BE2C (cell line): ENCODE results near the gene BPNT1. TPM values are rescaled to one million over a fixed set of nuclear protein-coding genes. Genes with fewer than 3 reads are reported as not detected.

Source experiments
- DNase-seq: peaks from one replicate; pipeline ENCODE4 v3.0.0-alpha.2; 2020
- H3K27me3 ChIP-seq: fragments of 250-450 bp; sonication (Bioruptor Pico); 2 replicates; pipeline ENCODE4 v1.5.1; 2020; ENCODE audit warnings: mild to moderate bottlenecking
- H3K36me3 ChIP-seq: fragments of 250-450 bp; sonication (Bioruptor Pico); 2 replicates; pipeline ENCODE4 v1.5.1; 2020; ENCODE audit warnings: mild to moderate bottlenecking
- H3K4me1 ChIP-seq: fragments of 250-450 bp; sonication (Bioruptor Pico); 2 replicates; pipeline ENCODE4 v1.5.1; 2020
- H3K4me3 ChIP-seq: 2 replicates; pipeline ENCODE4 v1.5.1; 2011; ENCODE audit warnings: low read depth, low read length
- H3K9me3 ChIP-seq: fragments of 250-450 bp; sonication (Bioruptor Pico); 2 replicates; pipeline ENCODE4 v1.5.1; 2020
- polyA plus RNA-seq: library from polyadenylated mRNA; unstranded; fragments of >200 nt; gene quantifications from one replicate; pipeline ENCODE4 v1.2.1, GENCODE V29; 2012; ENCODE audit warnings: low read depth, missing spikeins; ENCODE audit not compliant: insufficient read length, insufficient read depth
- TF ChIP-seq, protein P1 (sequence below): IDR thresholded peaks from 2 replicates; pipeline ENCODE4 v1.5.1; 2012; ENCODE audit warnings: mild to moderate bottlenecking, low read depth, low read length

Gene BPNT1, protein sequence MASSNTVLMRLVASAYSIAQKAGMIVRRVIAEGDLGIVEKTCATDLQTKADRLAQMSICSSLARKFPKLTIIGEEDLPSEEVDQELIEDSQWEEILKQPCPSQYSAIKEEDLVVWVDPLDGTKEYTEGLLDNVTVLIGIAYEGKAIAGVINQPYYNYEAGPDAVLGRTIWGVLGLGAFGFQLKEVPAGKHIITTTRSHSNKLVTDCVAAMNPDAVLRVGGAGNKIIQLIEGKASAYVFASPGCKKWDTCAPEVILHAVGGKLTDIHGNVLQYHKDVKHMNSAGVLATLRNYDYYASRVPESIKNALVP
- polyA plus RNA-seq: 41.2 TPM

- Histone ChIP-seq H3K4me1 (peaks cover 5% of the 10 kb centered on the region), H3K36me3 (no peaks in the 10 kb centered on the region), H3K4me3 (peak within 1 kb of the TSS; percentile 85), H3K9me3 (no peaks in the 10 kb centered on the region; the same call in 1 of the 2 replicates), H3K27me3 (no peaks in the 10 kb centered on the region)
- DNase-seq: peak; percentile 94
- TF ChIP-seq, protein P1, sequence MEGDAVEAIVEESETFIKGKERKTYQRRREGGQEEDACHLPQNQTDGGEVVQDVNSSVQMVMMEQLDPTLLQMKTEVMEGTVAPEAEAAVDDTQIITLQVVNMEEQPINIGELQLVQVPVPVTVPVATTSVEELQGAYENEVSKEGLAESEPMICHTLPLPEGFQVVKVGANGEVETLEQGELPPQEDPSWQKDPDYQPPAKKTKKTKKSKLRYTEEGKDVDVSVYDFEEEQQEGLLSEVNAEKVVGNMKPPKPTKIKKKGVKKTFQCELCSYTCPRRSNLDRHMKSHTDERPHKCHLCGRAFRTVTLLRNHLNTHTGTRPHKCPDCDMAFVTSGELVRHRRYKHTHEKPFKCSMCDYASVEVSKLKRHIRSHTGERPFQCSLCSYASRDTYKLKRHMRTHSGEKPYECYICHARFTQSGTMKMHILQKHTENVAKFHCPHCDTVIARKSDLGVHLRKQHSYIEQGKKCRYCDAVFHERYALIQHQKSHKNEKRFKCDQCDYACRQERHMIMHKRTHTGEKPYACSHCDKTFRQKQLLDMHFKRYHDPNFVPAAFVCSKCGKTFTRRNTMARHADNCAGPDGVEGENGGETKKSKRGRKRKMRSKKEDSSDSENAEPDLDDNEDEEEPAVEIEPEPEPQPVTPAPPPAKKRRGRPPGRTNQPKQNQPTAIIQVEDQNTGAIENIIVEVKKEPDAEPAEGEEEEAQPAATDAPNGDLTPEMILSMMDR: 0 out of 2 replicates have a peak, but pooled peaks have one; percentile 21
Measured at GRCh38 chr1:220089650-220090556, at the start of gene BPNT1. TSS of gene BPNT1 (minus strand) at chr1:220089788. CDS start at chr1:220079846, 9,942 bp downstream.

- Histone ChIP-seq H3K4me1 (no peaks in the 10 kb centered on the region), H3K4me3 (no peak overlapping the region), H3K27me3 (no peaks in the 10 kb centered on the region), H3K36me3 (peaks cover 55% of the 10 kb centered on the region), H3K9me3 (no peaks in the 10 kb centered on the region)
- no peak for DNase-seq
- TF ChIP-seq, protein P1: no peak
Measured at GRCh38 chr1:220137019-220137786, 47.6 kb upstream of the BPNT1 start.

- Histone ChIP-seq H3K27me3 (no peaks in the 10 kb centered on the region), H3K9me3 (no peaks in the 10 kb centered on the region), H3K36me3 (peaks cover 49% of the 10 kb centered on the region), H3K4me3 (no peak overlapping the region), H3K4me1 (no peaks in the 10 kb centered on the region)
- TF ChIP-seq, protein P1: no peak
- DNase-seq: no peak
Measured at GRCh38 chr1:220135755-220136154, 46.2 kb upstream of the BPNT1 start.

- Histone ChIP-seq H3K9me3 (no peaks in the 10 kb centered on the region), H3K27me3 (no peaks in the 10 kb centered on the region), H3K36me3 (peaks cover 41% of the 10 kb centered on the region), H3K4me3 (no peak overlapping the region), H3K4me1 (no peaks in the 10 kb centered on the region; the same call in 1 of the 2 replicates)
- TF ChIP-seq, protein P1: no peak
- DNase-seq: no peak
Measured at GRCh38 chr1:220129479-220130210, 40.1 kb upstream of the BPNT1 start.

- H3K36me3 ChIP-seq: peaks cover 32% of the 10 kb centered on the region
- DNase-seq: no peak
- TF ChIP-seq, protein P1: no peak
- no peaks in the 10 kb centered on the region; the same call in none of the 2 replicates for H3K4me1 ChIP-seq
- H3K27me3 ChIP-seq: no peaks in the 10 kb centered on the region
- no peak overlapping the region for H3K4me3 ChIP-seq
- no peaks in the 10 kb centered on the region for H3K9me3 ChIP-seq
Measured at GRCh38 chr1:220127076-220127475, 37.5 kb upstream of the BPNT1 start.
